HEK293 (cell line): ENCODE data around the gene ZSCAN18.

Source experiments
- CTCF ChIA-PET: fragments of 350-600 bp; formaldehyde crosslinking; extraction: SDS; loops from one replicate; lab custom pipeline; 2021; ENCODE audit warnings: antibody characterized with exemption; lab: Yijun Ruan, JAX
- POLR2A ChIA-PET: fragments of 300-600 bp; formaldehyde crosslinking; extraction: SDS; loops from one replicate; lab custom pipeline; 2020; ENCODE audit warnings: antibody characterized with exemption, inconsistent platforms; lab: Yijun Ruan, JAX
- H3K27ac ChIP-seq: fragments of 200-500 bp; sonication (Bioruptor generic); 2 replicates; pipeline ENCODE4 v1.5.1; 2014; ENCODE audit warnings: low read depth, low read length, control low read depth, inconsistent platforms; ENCODE audit errors: extremely low read depth
- H3K36me3 ChIP-seq, 2 experiments: fragments of 200-500 bp in 1 of 2; sonication (Bioruptor generic) in 1 of 2; 1 replicate in 1 of 2; 2 replicates in 1 of 2; pipeline ENCODE4 v1.5.1; 2014 to 2017; ENCODE audit warnings: inconsistent platforms in 2 of 2, low read length in 2 of 2; ENCODE audit not compliant: control insufficient read depth in 2 of 2, insufficient read depth in 1 of 2
- H3K4me1 ChIP-seq: fragments of 200-500 bp; sonication (Bioruptor generic); 2 replicates; pipeline ENCODE4 v1.5.1; 2014; ENCODE audit warnings: mild to moderate bottlenecking, low read length, inconsistent platforms; ENCODE audit not compliant: control insufficient read depth, insufficient read depth
- H3K4me3 ChIP-seq: 2 replicates; pipeline ENCODE4 v1.5.1; 2011; ENCODE audit warnings: low read depth, mild to moderate bottlenecking, control low read depth, low read length, moderate library complexity
- H3K9me3 ChIP-seq: fragments of 200-500 bp; sonication (Bioruptor generic); 2 replicates; pipeline ENCODE4 v1.5.1; 2014; ENCODE audit warnings: low read depth, low read length, inconsistent platforms; ENCODE audit not compliant: control insufficient read depth, insufficient read depth
- GLIS1 ChIP-seq: fragments of 450-650 bp; formaldehyde crosslinking; IDR thresholded peaks from 2 replicates; pipeline ENCODE4 v1.5.1; 2016; ENCODE audit warnings: missing biosample characterization, missing genetic modification characterization
- KLF16 ChIP-seq: fragments of 450-650 bp; formaldehyde crosslinking; IDR thresholded peaks from 2 replicates; pipeline ENCODE4 v1.5.1; 2017; ENCODE audit warnings: missing biosample characterization, missing genetic modification characterization
- PRDM10 ChIP-seq: fragments of 450-650 bp; formaldehyde crosslinking; IDR thresholded peaks from 2 replicates; pipeline ENCODE4 v1.5.1; 2016; ENCODE audit warnings: missing biosample characterization, missing genetic modification characterization
- SCRT1 ChIP-seq: fragments of 450-650 bp; formaldehyde crosslinking; IDR thresholded peaks from 2 replicates; pipeline ENCODE4 v1.5.1; 2016; ENCODE audit warnings: missing biosample characterization, missing genetic modification characterization, borderline replicate concordance
- SP3 ChIP-seq: fragments of 450-650 bp; formaldehyde crosslinking; IDR thresholded peaks from 2 replicates; pipeline ENCODE4 v1.5.1; 2016; ENCODE audit warnings: missing biosample characterization, missing genetic modification characterization
- SP7 ChIP-seq: fragments of 450-650 bp; formaldehyde crosslinking; IDR thresholded peaks from 2 replicates; pipeline ENCODE4 v1.5.1; 2016; ENCODE audit warnings: missing biosample characterization, missing genetic modification characterization
- TRIM28 ChIP-seq: IDR thresholded peaks from 2 replicates; pipeline ENCODE4 v1.6.1; 2011; ENCODE audit warnings: low read length, control low read depth, borderline replicate concordance
- YY1 ChIP-seq: fragments of 450-650 bp; formaldehyde crosslinking; IDR thresholded peaks from 2 replicates; pipeline ENCODE4 v1.5.1; 2018; ENCODE audit warnings: missing biosample characterization, missing genetic modification characterization
- ZBTB10 ChIP-seq: fragments of 450-650 bp; formaldehyde crosslinking; IDR thresholded peaks from 2 replicates; pipeline ENCODE4 v1.5.1; 2016; ENCODE audit warnings: missing biosample characterization, missing genetic modification characterization
- ZBTB48 ChIP-seq: fragments of 450-650 bp; formaldehyde crosslinking; IDR thresholded peaks from 2 replicates; pipeline ENCODE4 v1.5.1; 2016; ENCODE audit warnings: missing biosample characterization, missing genetic modification characterization
- ZFP69B ChIP-seq: fragments of 450-650 bp; formaldehyde crosslinking; IDR thresholded peaks from 2 replicates; pipeline ENCODE4 v1.5.1; 2016; ENCODE audit warnings: missing biosample characterization, missing genetic modification characterization
- ZNF24 ChIP-seq: fragments of 450-650 bp; formaldehyde crosslinking; IDR thresholded peaks from 2 replicates; pipeline ENCODE4 v1.5.1; 2016; ENCODE audit warnings: missing biosample characterization, missing genetic modification characterization
- ZNF248 ChIP-seq: fragments of 450-650 bp; formaldehyde crosslinking; IDR thresholded peaks from 2 replicates; pipeline ENCODE4 v1.5.1; 2017; ENCODE audit warnings: missing biosample characterization, missing genetic modification characterization
- ZNF324 ChIP-seq: fragments of 450-650 bp; formaldehyde crosslinking; IDR thresholded peaks from 2 replicates; pipeline ENCODE4 v1.5.1; 2016; ENCODE audit warnings: missing biosample characterization, missing genetic modification characterization
- ZNF335 ChIP-seq: fragments of 450-650 bp; formaldehyde crosslinking; conservative IDR thresholded peaks from 2 replicates; pipeline ENCODE4 v1.5.1; 2016; ENCODE audit warnings: missing biosample characterization, missing genetic modification characterization
- ZNF433 ChIP-seq: fragments of 450-650 bp; formaldehyde crosslinking; IDR thresholded peaks from 2 replicates; pipeline ENCODE4 v1.5.1; 2016; ENCODE audit warnings: missing biosample characterization, missing genetic modification characterization, low read depth
- ZNF518A ChIP-seq: fragments of 450-650 bp; formaldehyde crosslinking; conservative IDR thresholded peaks from 2 replicates; pipeline ENCODE4 v1.5.1; 2016; ENCODE audit warnings: low read depth, missing biosample characterization, missing genetic modification characterization
- ZNF529 ChIP-seq: fragments of 450-650 bp; formaldehyde crosslinking; IDR thresholded peaks from 2 replicates; pipeline ENCODE4 v1.5.1; 2017; ENCODE audit warnings: missing genetic modification characterization, missing biosample characterization; ENCODE audit not compliant: insufficient replicate concordance
- ZNF645 ChIP-seq: fragments of 450-650 bp; formaldehyde crosslinking; IDR thresholded peaks from 2 replicates; pipeline ENCODE4; 2016; ENCODE audit warnings: missing biosample characterization, missing genetic modification characterization
- ZNF776 ChIP-seq: fragments of 450-650 bp; formaldehyde crosslinking; IDR thresholded peaks from 2 replicates; pipeline ENCODE4 v1.5.0; 2017; ENCODE audit warnings: missing biosample characterization, missing genetic modification characterization, borderline replicate concordance
- ZNF777 ChIP-seq: fragments of 450-650 bp; formaldehyde crosslinking; IDR thresholded peaks from 2 replicates; pipeline ENCODE4 v1.5.1; 2017; ENCODE audit warnings: missing biosample characterization, missing genetic modification characterization, borderline replicate concordance
- ZNF843 ChIP-seq: fragments of 450-650 bp; formaldehyde crosslinking; IDR thresholded peaks from 2 replicates; pipeline ENCODE4 v1.5.1; 2016; ENCODE audit warnings: missing biosample characterization, missing genetic modification characterization

ZSCAN18 gene

GRCh38 chr19:58097781-58098681 lies at the start of gene ZSCAN18:
TSS of gene ZSCAN18 (minus strand) at chr19:58098231. CDS start at chr19:58090267, 7,964 bp downstream.
- Histone ChIP-seq H3K4me1 (no peaks in the 10 kb centered on the region), H3K27ac (peak within 1 kb of the TSS; percentile 44; the same call in 1 of the 2 replicates), H3K4me3 (peak within 1 kb of the TSS; percentile 98), H3K9me3 (peaks cover 6% of the 10 kb centered on the region), H3K36me3 (peaks cover 0 to 22% of the 10 kb centered on the region in 2 experiments; a peak in 2 of 3 replicates)
- POLR2A ChIA-PET = interaction anchor here (1.1 kb wide), 1 partner anchor 85 kb away, joined by 3 read pairs; the partner anchor contains the start of gene ZNF274
- CTCF ChIA-PET = no interaction called here
- TF ChIP-seq ZNF776 (tag by site-specific recombination) (no peak), ZNF518A (tag by site-specific recombination) (peak; percentile 23; the same call in 1 of the 2 replicates), KLF16 (0 out of 2 replicates have a peak, but pooled peaks have one; percentile 25), ZNF433 (no peak), SP7 (tag by site-specific recombination) (peak; percentile 50), YY1 (peak; percentile 71; the same call in 1 of the 2 replicates), ZNF248 (tag by site-specific recombination) (no peak), ZBTB10 (tag by site-specific recombination) (peak; percentile 89), SP3 (tag by site-specific recombination) (peak; percentile 78), TRIM28 (no peak), ZFP69B (tag by site-specific recombination) (0 out of 2 replicates have a peak, but pooled peaks have one; percentile 24), ZBTB48 (tag by site-specific recombination) (peak; percentile 52; the same call in 1 of the 2 replicates), ZNF843 (peak; percentile 32), SCRT1 (tag by site-specific recombination) (peak; percentile 89), ZNF777 (tag by site-specific recombination) (0 out of 2 replicates have a peak, but pooled peaks have one; percentile 45), PRDM10 (tag by site-specific recombination) (peak; percentile 17), GLIS1 (peak; percentile 74), ZNF645 (no peak), ZNF529 (tag by site-specific recombination) (no peak), ZNF335 (peak; percentile 99), ZNF324 (tag by site-specific recombination) (peak; percentile 72), ZNF24 (tag by site-specific recombination) (no peak)
